GM13977 (cell line): ENCODE results near the gene HTR1A.
A peak's percentile ranks its signal among the peaks of the same experiment; 100 is the strongest.

Source experiments
- DNase-seq: peaks from one replicate; pipeline ENCODE4 v3.0.0; 2012; ENCODE audit warnings: low spot score
- in situ Hi-C: fragments of 300-500 bp; cut with MboI; formaldehyde crosslinking; loops from one replicate; pipeline ENCODE4 v1.12.0; 2022; ENCODE audit warnings: low sequenced_read_pairs, low pct_unique_long_range_greater_than_20kb, mixed read lengths, inconsistent platforms; ENCODE audit not compliant: unreplicated experiment
- TF ChIP-seq, protein P1 (sequence below): IDR thresholded peaks from 2 replicates; pipeline ENCODE4 v1.5.1; 2012; ENCODE audit warnings: mild to moderate bottlenecking, control low read depth; ENCODE audit not compliant: insufficient read depth; ENCODE audit errors: extremely low read depth, missing control alignments

The HTR1A gene

DNA sequence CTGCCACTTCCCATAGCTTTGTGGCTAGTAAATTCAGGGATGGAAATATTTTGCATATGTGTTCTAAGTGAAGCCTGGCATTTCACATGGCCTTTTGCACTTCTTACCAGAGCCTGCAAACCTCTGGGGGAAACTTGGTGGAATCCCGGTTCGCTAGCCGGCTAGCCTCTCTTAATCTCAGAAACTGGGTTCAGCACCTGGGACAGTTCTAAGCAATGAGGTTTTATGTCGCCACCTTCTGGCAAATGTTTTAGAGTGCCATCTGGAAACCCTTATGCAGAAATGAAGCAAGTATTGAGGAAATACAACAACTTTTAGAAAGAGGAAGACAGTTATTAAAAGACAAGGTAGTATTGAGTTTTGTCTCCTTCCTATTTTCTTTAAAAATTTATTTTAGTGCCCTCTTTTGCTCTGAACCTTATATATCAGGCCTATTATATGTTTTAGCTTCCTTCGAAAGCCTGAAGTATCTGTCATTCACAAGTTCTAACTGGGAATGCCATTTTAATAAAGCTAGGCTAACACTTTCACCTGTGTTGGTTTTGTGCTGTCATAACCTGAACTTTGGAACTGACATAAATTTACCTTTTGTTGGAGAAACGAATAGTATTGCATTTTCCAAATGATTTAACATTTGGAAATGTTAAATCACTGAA, 963 bp upstream of the HTR1A start:
- DNase-seq = peak; percentile 78
- in situ Hi-C loops = loop anchor here (25.0 kb wide), 1 partner anchor 576 kb away; no protein-coding TSS in a partner anchor
- TF ChIP-seq, protein P1, sequence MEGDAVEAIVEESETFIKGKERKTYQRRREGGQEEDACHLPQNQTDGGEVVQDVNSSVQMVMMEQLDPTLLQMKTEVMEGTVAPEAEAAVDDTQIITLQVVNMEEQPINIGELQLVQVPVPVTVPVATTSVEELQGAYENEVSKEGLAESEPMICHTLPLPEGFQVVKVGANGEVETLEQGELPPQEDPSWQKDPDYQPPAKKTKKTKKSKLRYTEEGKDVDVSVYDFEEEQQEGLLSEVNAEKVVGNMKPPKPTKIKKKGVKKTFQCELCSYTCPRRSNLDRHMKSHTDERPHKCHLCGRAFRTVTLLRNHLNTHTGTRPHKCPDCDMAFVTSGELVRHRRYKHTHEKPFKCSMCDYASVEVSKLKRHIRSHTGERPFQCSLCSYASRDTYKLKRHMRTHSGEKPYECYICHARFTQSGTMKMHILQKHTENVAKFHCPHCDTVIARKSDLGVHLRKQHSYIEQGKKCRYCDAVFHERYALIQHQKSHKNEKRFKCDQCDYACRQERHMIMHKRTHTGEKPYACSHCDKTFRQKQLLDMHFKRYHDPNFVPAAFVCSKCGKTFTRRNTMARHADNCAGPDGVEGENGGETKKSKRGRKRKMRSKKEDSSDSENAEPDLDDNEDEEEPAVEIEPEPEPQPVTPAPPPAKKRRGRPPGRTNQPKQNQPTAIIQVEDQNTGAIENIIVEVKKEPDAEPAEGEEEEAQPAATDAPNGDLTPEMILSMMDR = peak; percentile 84

DNA sequence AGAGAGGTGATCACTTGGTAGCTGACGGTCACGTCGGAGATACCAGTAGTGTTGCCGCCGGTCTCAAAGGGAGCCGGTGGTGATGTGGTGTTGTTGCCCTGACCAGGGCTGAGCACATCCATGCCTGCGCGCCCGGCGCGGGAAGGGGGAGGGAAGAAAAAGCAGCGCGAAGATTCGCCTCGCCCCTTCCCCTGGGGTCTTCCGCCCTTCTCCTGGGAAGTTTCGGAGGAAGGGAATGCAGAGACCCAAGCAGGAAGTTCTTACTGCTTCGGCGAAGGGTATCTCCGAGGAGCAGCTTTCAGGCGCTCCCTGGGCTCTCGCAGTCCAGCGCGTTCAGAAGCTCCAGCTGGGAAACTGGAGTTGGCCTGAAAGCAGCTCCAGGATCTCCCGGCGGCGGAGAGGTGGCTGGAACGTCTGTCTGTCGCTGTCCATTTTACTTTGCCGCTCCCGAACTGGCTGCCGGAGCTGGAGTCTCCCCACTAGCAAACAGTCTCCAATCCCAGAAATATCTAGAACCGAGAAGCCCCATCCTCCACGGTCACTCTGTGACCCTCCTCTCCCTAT, 565 bp downstream of the HTR1A start:
- DNase-seq = no peak
- TF ChIP-seq, protein P1 = no peak
- in situ Hi-C loops = loop anchor here (25.0 kb wide), 1 partner anchor 574 kb away; no protein-coding TSS in a partner anchor

DNA sequence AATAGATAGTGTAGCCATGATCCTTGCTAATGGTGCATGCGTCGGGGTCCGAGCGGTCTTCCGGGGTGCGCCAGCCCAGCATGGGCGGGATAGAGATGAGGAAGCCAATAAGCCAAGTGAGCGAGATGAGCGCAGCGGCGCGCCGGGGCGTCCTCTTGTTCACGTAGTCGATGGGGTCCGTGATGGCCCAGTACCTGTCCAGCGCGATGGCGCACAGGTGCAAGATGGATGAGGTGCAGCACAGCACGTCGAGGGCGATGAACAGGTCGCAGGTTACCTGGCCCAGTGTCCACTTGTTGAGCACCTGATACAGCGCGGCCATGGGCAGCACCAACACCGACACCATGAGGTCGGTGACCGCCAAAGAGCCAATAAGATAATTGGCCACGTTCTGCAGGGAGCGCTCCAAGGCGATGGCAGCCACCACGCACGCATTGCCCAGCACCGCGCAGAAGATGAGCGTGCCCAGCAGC, 1.1 kb downstream of the HTR1A start:
- TF ChIP-seq, protein P1 = no peak
- in situ Hi-C loops = loop anchor here (25.0 kb wide), 1 partner anchor 574 kb away; no protein-coding TSS in a partner anchor
- DNase-seq = no peak

DNA sequence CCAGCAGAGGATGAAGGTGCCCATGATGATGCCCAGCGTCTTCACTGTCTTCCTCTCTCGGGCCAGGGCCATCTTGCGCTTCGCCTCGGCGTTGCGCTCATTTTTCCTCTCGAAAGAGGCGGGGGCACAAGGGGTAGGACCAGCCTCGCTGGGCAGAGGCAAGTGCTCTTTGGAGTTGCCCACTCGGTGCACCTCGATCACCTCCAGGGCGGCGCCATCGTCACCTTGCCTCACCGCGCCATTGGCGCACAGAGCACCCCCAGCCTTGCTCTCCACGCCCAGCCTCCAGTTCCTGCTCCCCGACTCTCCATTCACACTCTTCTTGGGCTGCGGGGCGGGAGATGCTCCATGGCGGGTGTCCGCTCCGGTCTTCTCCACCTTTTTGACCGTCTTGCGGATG, 1.6 kb downstream of the HTR1A start:
- in situ Hi-C loops = loop anchor here (25.0 kb wide), 1 partner anchor 573 kb away; no protein-coding TSS in a partner anchor
- no peak for DNase-seq
- TF ChIP-seq, protein P1 = no peak

DNA sequence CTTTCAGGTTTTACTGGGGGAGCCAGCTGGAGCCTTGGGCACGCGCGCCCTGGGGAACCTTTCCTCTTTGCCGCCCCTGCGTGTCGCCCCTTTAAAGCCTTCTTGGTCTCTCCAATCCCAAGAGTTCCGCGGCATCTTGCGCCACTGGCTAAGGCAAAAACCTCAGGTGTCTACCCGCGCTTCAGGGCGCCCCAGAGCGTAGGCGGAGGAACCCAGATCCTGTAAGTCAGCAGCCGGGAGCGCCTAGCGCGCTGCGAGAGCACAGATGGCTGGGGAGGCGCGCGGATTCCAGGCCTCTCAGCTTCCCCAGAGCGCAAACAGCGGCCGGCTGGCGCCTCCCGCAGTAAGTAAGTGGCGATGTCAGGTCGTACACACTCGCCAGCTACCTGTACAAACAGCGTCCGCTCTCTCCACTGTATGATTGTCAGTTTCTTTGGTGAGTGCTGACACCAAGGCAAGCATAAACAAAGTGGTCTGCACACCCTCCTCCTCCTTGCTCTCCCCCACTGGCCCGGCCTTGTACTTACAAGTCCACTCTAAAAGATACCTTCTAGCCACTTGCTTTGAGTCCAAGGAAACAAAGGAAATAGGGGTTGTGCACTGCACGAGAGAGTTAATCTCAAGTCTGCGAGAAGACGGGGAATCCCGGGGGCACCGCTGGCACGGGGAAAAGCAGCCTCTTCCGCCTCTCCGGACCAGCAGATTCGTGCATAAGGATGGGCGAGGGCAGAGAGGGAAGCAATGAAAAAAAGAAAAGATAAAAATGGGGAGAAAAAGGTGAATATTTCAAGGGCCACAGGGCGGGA, 2.9 kb downstream of the HTR1A start:
- DNase-seq = no peak
- TF ChIP-seq, protein P1 = peak; percentile 9
- in situ Hi-C loops = loop anchor here (25.0 kb wide), 1 partner anchor 572 kb away; no protein-coding TSS in a partner anchor

DNA sequence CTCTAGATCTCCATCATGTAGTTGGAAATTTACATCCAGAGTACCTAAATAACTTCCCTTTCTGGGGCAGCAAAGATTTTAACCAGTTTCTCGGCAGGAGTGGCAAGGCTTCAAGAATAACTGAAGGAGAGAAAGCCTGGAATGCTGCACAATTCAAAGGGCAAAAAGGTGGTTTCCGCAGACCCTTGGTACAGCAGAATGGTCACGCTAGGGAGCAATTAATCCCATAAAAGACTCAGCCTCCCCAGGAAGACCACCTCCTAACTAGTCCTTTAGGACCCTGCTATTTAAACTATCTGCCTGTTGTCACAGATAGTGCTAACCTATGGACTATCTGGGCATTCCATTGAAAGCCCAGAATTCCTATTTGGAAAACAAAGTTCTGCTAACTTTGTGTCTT, 3.6 kb downstream of the HTR1A start:
- in situ Hi-C loops = loop anchor here (25.0 kb wide), 1 partner anchor 571 kb away; no protein-coding TSS in a partner anchor
- no peak for DNase-seq
- TF ChIP-seq, protein P1 = no peak
